Measurements from ENCODE around the gene NIM1K.
"Not testable (repeated sequence)": the region's sequence is repeated elsewhere in the genome, so short reads cannot be mapped to it uniquely, and the experiment has no call there.

NIM1K gene

DNA sequence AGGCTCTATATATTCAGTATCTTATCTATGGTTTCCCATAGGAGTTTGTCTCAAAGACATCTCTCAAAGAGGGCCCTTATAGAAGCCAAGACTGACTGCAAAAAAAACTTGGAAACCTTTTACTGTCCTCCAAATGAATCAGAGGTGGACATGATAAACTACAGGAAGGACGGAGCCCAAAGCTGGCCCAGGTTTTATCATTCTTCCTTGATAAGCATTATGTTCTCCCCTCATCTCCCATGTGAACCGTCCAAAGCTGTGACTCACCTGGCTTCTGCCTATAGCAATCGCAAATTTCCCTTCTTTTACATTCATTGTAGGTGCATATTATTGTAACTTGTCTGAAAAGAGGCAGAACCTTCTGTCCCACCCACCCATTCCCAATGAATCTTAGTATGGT is 35.0 kb upstream of the NIM1K start:
- Histone ChIP-seq H3K36me3 (ENCODE audit: control insufficient read depth, low read depth, low read length) (peaks cover 19% of the 10 kb centered on the region), H3K9me3 (ENCODE audit: control insufficient read depth, low read depth, low read length) (no peaks in the 10 kb centered on the region), H3K4me1 (ENCODE audit: control insufficient read depth, low read depth, low read length) (peaks cover 3% of the 10 kb centered on the region), H3K27me3 (ENCODE audit: control insufficient read depth, insufficient read depth, low read length) (no peaks in the 10 kb centered on the region), H3K4me3 (ENCODE audit: low read length) (no peak overlapping the region), H3K27ac (ENCODE audit: low read length) (no peak overlapping the region), H3K9ac (ENCODE audit: low read length) (no peak overlapping the region)

DNA sequence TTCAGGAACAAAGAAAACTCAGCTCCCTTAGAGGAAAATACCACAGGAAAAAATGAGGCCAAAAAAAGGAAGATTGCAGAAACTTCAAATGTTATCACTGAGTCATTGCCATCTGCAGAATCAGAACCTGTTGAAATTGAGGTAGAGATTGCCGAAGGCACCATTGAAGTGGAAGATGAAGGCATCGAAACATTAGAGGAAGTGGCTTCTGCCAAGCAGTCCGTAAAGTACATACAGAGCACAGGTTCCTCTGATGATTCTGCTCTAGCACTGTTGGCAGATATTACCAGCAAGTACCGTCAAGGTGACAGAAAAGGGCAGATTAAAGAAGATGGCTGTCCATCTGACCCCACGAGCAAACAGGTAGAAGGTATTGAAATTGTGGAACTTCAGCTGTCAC is 30.8 kb upstream of the NIM1K start:
- Histone ChIP-seq H3K36me3 (ENCODE audit: control insufficient read depth, low read depth, low read length) (peaks cover 42% of the 10 kb centered on the region), H3K27ac (ENCODE audit: low read length) (no peak overlapping the region), H3K4me1 (ENCODE audit: control insufficient read depth, low read depth, low read length) (peaks cover 3% of the 10 kb centered on the region), H3K4me3 (ENCODE audit: low read length) (no peak overlapping the region), H3K9ac (ENCODE audit: low read length) (no peak overlapping the region), H3K9me3 (ENCODE audit: control insufficient read depth, low read depth, low read length) (no peaks in the 10 kb centered on the region), H3K27me3 (ENCODE audit: control insufficient read depth, insufficient read depth, low read length) (no peaks in the 10 kb centered on the region)

DNA sequence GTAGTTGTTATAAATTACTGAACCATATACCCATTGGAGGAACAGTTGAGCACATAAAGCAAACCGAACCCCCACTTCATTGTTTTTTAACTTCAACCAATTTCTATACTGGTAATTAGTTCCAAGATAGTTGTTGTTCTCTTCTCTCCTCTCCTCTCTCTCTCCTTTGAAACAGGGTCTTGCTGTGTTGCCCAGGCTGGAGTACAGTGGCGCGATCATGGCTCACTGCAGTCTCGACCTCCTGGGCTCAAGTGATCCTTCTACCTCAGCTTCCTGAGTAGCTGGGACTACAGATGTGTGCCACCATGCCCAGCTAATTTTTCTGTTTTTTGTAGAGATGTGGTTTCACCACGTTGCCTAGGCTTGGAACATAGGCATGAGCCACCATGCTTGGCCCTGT is 27.2 kb upstream of the NIM1K start:
- H3K9me3 ChIP-seq (ENCODE audit: control insufficient read depth, low read depth, low read length); H3K27ac ChIP-seq (ENCODE audit: low read length); H3K4me1 ChIP-seq (ENCODE audit: control insufficient read depth, low read depth, low read length); H3K27me3 ChIP-seq (ENCODE audit: control insufficient read depth, insufficient read depth, low read length); H3K4me3 ChIP-seq (ENCODE audit: low read length); H3K9ac ChIP-seq (ENCODE audit: low read length): not testable (repeated sequence)
- peaks cover 39% of the 10 kb centered on the region for H3K36me3 ChIP-seq (ENCODE audit: control insufficient read depth, low read depth, low read length)

DNA sequence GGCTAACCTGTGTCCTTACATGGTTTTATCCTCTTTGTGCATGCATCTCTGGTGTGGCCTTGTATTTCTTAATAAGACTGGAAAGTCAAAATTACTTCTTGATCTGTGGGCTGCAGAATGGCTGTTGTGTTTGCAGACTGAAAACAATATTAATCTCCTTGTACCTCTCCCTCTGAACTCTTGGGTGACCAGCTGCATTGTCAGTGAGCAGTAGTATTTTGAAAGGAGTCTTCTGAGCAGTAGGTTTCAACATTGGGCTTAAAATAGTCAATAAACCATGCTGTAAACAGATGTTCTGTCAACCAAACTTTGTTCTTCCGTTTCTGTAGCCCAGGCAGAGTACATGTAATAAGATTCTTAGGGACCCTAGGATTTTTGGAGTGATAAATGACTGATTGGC is 26.7 kb upstream of the NIM1K start:
- H3K9ac ChIP-seq (ENCODE audit: low read length), result no peak overlapping the region
- peaks cover 39% of the 10 kb centered on the region for H3K36me3 ChIP-seq (ENCODE audit: control insufficient read depth, low read depth, low read length)
- no peak overlapping the region for H3K27ac ChIP-seq (ENCODE audit: low read length)
- H3K4me1 ChIP-seq (ENCODE audit: control insufficient read depth, low read depth, low read length), result no peaks in the 10 kb centered on the region
- no peak overlapping the region for H3K4me3 ChIP-seq (ENCODE audit: low read length)
- H3K27me3 ChIP-seq (ENCODE audit: control insufficient read depth, insufficient read depth, low read length), result no peaks in the 10 kb centered on the region
- no peaks in the 10 kb centered on the region for H3K9me3 ChIP-seq (ENCODE audit: control insufficient read depth, low read depth, low read length)

DNA sequence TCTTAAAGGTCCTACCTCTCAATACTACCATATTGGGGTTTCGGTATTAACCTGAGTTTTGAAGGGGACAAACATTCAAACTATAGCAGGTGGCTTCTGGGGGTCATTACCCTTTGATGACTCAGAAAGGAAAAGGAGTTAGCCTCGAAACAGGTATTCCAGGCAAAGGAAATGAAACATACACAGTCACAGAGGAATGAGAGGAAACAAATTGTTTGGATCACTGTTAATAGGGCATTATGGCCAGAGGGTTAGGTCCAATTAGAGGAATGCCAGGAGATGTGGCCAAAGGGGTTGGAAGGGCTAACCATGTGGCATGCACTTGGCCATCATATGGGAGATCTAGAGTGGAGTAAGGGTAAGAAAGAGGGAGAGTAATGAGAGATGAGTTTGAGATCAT is 23.9 kb upstream of the NIM1K start:
- Histone ChIP-seq H3K36me3 (ENCODE audit: control insufficient read depth, low read depth, low read length) (peaks cover 30% of the 10 kb centered on the region), H3K27ac (ENCODE audit: low read length) (no peak overlapping the region), H3K4me1 (ENCODE audit: control insufficient read depth, low read depth, low read length) (no peaks in the 10 kb centered on the region), H3K9me3 (ENCODE audit: control insufficient read depth, low read depth, low read length) (no peaks in the 10 kb centered on the region), H3K27me3 (ENCODE audit: control insufficient read depth, insufficient read depth, low read length) (no peaks in the 10 kb centered on the region), H3K4me3 (ENCODE audit: low read length) (no peak overlapping the region), H3K9ac (ENCODE audit: low read length) (no peak overlapping the region)

DNA sequence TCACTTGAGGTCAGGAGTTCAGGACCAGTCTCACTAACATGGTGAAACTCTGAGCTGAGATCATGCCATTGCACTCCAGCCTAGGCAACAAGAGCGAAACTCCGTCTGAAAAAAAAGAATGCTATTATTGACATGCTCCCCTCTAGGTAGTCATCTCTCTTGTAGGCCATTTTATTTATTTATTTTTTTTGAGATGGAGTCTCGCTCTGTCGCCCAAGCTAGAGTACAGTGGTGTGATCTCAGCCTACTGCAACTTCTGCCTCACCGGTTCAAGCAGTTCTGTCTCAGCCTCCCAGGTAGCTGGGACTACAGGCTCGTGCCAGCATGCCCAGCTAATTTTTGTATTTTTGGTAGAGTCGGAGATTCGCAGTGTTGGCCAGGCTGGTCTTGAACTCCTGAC is 20.6 kb upstream of the NIM1K start:
- Histone ChIP-seq H3K27ac (ENCODE audit: low read length) (no peak overlapping the region), H3K9ac (ENCODE audit: low read length) (no peak overlapping the region), H3K27me3 (ENCODE audit: control insufficient read depth, insufficient read depth, low read length) (no peaks in the 10 kb centered on the region), H3K36me3 (ENCODE audit: control insufficient read depth, low read depth, low read length) (peaks cover 22% of the 10 kb centered on the region), H3K4me1 (ENCODE audit: control insufficient read depth, low read depth, low read length) (no peaks in the 10 kb centered on the region), H3K9me3 (ENCODE audit: control insufficient read depth, low read depth, low read length) (no peaks in the 10 kb centered on the region), H3K4me3 (ENCODE audit: low read length) (no peak overlapping the region)

DNA sequence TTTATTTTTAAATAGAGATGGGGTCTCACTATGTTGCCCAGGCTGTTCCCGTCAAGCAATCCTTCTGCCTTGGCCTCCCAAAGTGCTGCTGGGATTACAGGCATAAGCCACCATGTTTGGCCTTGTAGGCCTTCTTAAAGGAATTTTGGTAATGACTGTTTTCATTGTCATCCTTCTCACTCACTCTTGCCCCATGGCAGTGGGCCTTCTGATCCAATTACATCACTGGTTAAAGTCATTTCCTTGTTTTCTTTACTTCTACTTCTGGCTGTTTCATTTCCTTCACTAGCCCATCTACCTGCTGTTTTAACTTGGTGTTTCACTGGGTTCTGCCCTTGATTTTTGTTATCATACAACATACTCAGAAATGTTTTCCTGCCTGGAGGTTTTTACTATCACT is 20.1 kb upstream of the NIM1K start:
- H3K9ac ChIP-seq (ENCODE audit: low read length), result no peak overlapping the region
- H3K27ac ChIP-seq (ENCODE audit: low read length), result no peak overlapping the region
- no peaks in the 10 kb centered on the region for H3K9me3 ChIP-seq (ENCODE audit: control insufficient read depth, low read depth, low read length)
- no peaks in the 10 kb centered on the region for H3K4me1 ChIP-seq (ENCODE audit: control insufficient read depth, low read depth, low read length)
- no peaks in the 10 kb centered on the region for H3K27me3 ChIP-seq (ENCODE audit: control insufficient read depth, insufficient read depth, low read length)
- H3K36me3 ChIP-seq (ENCODE audit: control insufficient read depth, low read depth, low read length), result peaks cover 22% of the 10 kb centered on the region
- no peak overlapping the region for H3K4me3 ChIP-seq (ENCODE audit: low read length)

DNA sequence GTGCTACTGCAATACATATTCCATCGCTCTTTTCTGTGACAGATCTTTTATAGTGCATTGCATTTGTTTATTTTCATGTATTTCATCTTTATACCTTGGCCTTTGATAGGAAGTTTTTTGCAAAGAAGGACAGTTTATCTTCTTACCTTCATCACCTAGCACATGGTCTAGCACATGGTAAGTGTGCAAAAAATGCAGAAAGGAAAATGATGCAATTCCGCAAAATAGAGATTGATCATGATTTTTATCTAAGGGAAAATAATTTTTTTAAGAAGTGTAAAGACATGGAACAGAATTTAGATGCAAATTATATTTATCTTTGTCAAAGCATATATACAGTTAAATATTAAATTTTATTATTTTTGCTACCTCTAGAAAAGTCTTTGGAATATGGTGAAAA is 19.2 kb upstream of the NIM1K start:
- Histone ChIP-seq H3K9me3 (ENCODE audit: control insufficient read depth, low read depth, low read length) (no peaks in the 10 kb centered on the region), H3K4me1 (ENCODE audit: control insufficient read depth, low read depth, low read length) (no peaks in the 10 kb centered on the region), H3K9ac (ENCODE audit: low read length) (no peak overlapping the region), H3K36me3 (ENCODE audit: control insufficient read depth, low read depth, low read length) (peaks cover 22% of the 10 kb centered on the region), H3K4me3 (ENCODE audit: low read length) (no peak overlapping the region), H3K27ac (ENCODE audit: low read length) (no peak overlapping the region), H3K27me3 (ENCODE audit: control insufficient read depth, insufficient read depth, low read length) (no peaks in the 10 kb centered on the region)

DNA sequence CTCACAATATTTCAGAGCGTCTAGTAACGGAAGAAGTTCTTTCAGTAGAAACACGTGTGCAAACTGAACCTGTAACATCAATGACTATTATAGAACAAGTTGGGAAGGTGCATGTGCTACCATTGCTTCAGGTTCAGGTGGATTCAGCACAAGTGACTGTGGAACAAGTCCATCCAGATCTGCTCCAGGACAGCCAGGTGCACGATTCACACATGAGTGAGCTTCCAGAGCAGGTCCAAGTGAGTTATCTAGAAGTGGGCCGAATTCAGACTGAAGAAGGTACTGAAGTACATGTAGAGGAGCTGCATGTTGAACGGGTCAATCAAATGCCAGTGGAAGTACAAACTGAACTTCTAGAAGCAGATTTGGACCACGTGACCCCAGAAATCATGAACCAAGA is 17.4 kb upstream of the NIM1K start:
- Histone ChIP-seq H3K4me3 (ENCODE audit: low read length) (no peak overlapping the region), H3K9me3 (ENCODE audit: control insufficient read depth, low read depth, low read length) (no peaks in the 10 kb centered on the region), H3K4me1 (ENCODE audit: control insufficient read depth, low read depth, low read length) (peaks cover 6% of the 10 kb centered on the region), H3K27ac (ENCODE audit: low read length) (no peak overlapping the region), H3K27me3 (ENCODE audit: control insufficient read depth, insufficient read depth, low read length) (no peaks in the 10 kb centered on the region), H3K9ac (ENCODE audit: low read length) (no peak overlapping the region), H3K36me3 (ENCODE audit: control insufficient read depth, low read depth, low read length) (peaks cover 22% of the 10 kb centered on the region)

DNA sequence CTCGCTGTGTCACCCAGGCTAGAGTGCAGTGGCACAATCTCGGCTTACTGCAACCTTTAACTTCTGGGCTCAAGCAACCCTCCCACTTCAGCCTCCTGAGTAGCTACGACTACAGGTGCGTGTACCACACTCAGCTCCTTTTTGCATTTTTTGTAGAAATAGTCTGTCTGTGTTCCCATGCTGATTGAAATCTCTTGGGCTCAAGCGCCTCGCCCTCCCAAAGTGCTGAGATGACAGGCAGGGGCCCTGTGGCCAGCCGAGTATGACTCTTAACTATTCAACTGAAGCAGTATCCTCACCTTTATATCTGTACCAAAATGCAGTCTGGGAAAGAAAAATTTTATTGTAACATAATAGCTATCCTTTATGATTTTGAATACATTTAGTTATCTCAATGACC is 12.2 kb upstream of the NIM1K start:
- Histone ChIP-seq H3K9me3 (ENCODE audit: control insufficient read depth, low read depth, low read length) (no peaks in the 10 kb centered on the region), H3K9ac (ENCODE audit: low read length) (no peak overlapping the region), H3K27me3 (ENCODE audit: control insufficient read depth, insufficient read depth, low read length) (no peaks in the 10 kb centered on the region), H3K4me1 (ENCODE audit: control insufficient read depth, low read depth, low read length) (peaks cover 6% of the 10 kb centered on the region), H3K4me3 (ENCODE audit: low read length) (no peak overlapping the region), H3K27ac (ENCODE audit: low read length) (no peak overlapping the region), H3K36me3 (ENCODE audit: control insufficient read depth, low read depth, low read length) (peaks cover 5% of the 10 kb centered on the region)

DNA sequence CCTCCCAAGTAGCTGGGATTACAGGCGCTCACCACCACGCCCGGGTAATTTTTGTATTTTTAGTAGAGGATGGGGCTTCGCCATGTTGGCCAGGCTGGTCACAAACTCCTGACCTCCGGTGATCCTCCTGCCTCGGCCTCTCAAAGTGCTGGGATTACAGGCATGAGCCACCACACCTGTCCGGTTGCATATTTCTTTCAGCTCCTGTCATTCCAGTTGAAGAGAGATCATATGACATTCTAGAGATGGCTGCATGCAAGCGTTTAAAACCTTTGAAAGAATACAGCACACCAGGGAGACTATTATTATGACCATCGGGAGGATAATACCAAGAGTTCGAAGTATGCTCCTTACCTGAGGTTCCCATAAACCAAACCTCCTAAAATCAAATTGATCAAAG is 9.6 kb upstream of the NIM1K start:
- no peaks in the 10 kb centered on the region for H3K27me3 ChIP-seq (ENCODE audit: control insufficient read depth, insufficient read depth, low read length)
- peaks cover 6% of the 10 kb centered on the region for H3K4me1 ChIP-seq (ENCODE audit: control insufficient read depth, low read depth, low read length)
- H3K27ac ChIP-seq (ENCODE audit: low read length), result no peak overlapping the region
- H3K4me3 ChIP-seq (ENCODE audit: low read length), result no peak overlapping the region
- no peak overlapping the region for H3K9ac ChIP-seq (ENCODE audit: low read length)
- no peaks in the 10 kb centered on the region for H3K36me3 ChIP-seq (ENCODE audit: control insufficient read depth, low read depth, low read length)
- H3K9me3 ChIP-seq (ENCODE audit: control insufficient read depth, low read depth, low read length), result no peaks in the 10 kb centered on the region

DNA sequence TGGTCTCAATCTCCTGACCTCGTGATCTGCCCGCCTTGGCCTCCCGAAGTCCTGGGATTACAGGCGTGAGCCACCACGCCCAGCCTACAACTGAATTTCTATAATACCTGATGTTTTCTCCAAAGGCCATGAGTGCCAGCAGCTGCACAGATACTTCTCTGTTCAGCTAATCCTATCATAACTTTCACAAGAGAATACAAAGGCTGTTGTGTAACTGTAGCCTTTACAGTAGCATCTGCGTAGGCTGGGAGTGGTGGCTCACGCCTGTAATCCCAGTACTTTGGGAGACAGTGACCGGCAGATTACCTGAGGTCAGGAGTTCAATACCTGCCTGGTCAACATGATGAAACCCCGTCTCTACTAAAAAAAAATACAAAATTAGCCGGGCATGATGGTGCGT is 8.9 kb upstream of the NIM1K start:
- H3K9ac ChIP-seq (ENCODE audit: low read length); H3K9me3 ChIP-seq (ENCODE audit: control insufficient read depth, low read depth, low read length); H3K4me1 ChIP-seq (ENCODE audit: control insufficient read depth, low read depth, low read length); H3K27ac ChIP-seq (ENCODE audit: low read length); H3K36me3 ChIP-seq (ENCODE audit: control insufficient read depth, low read depth, low read length); H3K27me3 ChIP-seq (ENCODE audit: control insufficient read depth, insufficient read depth, low read length); H3K4me3 ChIP-seq (ENCODE audit: low read length): not testable (repeated sequence)
